H1 (cell line): Measurements from ENCODE around the gene CCDC120. TPM values are rescaled to one million over a fixed set of nuclear protein-coding genes. Genes with fewer than 3 reads are reported as not detected.

Source experiments
- CTCF ChIA-PET: fragments of 300-600 bp; sonication (Branson Sonifier 250); formaldehyde crosslinking; loops from one replicate; lab custom pipeline; 2021; ENCODE audit not compliant: partially characterized antibody; lab: Charles Lee
- POLR2A ChIA-PET: fragments of 300-600 bp; sonication (Branson Sonifier 250); formaldehyde crosslinking; loops from one replicate; lab custom pipeline; 2021; ENCODE audit warnings: inconsistent platforms; ENCODE audit not compliant: partially characterized antibody; lab: Charles Lee
- DNase-seq, 2 experiments: peaks; one replicate each; pipeline versions ENCODE4 v3.0.0 to v3.0.0-alpha.2; 2010 to 2022; ENCODE audit warnings: low spot score in 2 of 2, low read depth in 1 of 2, mixed read lengths in 1 of 2
- FAIRE-seq: peaks from 2 replicates; lab custom pipeline; 2011; peaks lifted over from hg19 to GRCh38; lab: Jason Lieb, UNC
- H2AFZ ChIP-seq: 2 replicates; pipeline ENCODE4 v1.8.1; 2012; ENCODE audit warnings: low read length, inconsistent platforms
- H2AK5ac ChIP-seq: 2 replicates; pipeline ENCODE4 v1.6.1; 2013; ENCODE audit warnings: low read depth, low read length
- H2BK120ac ChIP-seq: replicated peaks from 2 replicates; pipeline ENCODE3; 2013; ENCODE audit warnings: low read depth, low read length, inconsistent platforms
- H2BK12ac ChIP-seq: 2 replicates; pipeline ENCODE4 v1.6.1; 2013; ENCODE audit warnings: low read depth, low read length
- H2BK15ac ChIP-seq: 2 replicates; pipeline ENCODE4 v1.6.1; 2013; ENCODE audit warnings: low read length
- H2BK20ac ChIP-seq: 2 replicates; pipeline ENCODE4 v1.6.1; 2013; ENCODE audit warnings: low read length
- H2BK5ac ChIP-seq: 2 replicates; pipeline ENCODE4 v1.6.1; 2013; ENCODE audit warnings: low read depth, low read length
- H3K14ac ChIP-seq: 2 replicates; pipeline ENCODE4 v1.6.1; 2013; ENCODE audit warnings: inconsistent platforms; ENCODE audit not compliant: insufficient read length
- H3K18ac ChIP-seq: 2 replicates; pipeline ENCODE4 v1.6.1; 2013; ENCODE audit warnings: low read length; ENCODE audit errors: extremely low read depth
- H3K23ac ChIP-seq: 2 replicates; pipeline ENCODE4 v1.6.1; 2013; ENCODE audit warnings: inconsistent platforms; ENCODE audit not compliant: insufficient read length
- H3K23me2 ChIP-seq: 2 replicates; pipeline ENCODE4 v1.6.1; 2013; ENCODE audit warnings: low read depth, low read length
- H3K27ac ChIP-seq: 2 replicates; pipeline ENCODE4 v1.6.1; 2011; ENCODE audit warnings: low read depth, low read length, inconsistent platforms
- H3K27me3 ChIP-seq, 4 experiments: replicated peaks in 1 of 4; 1 replicate in 1 of 4; 2 replicates in 3 of 4; pipeline versions ENCODE4 v1.6.1 to v1.8.1; 2011 to 2013; ENCODE audit warnings: low read length in 3 of 4, mild to moderate bottlenecking in 3 of 4, inconsistent platforms in 2 of 4, mixed read lengths in 2 of 4, moderate library complexity in 1 of 4; ENCODE audit not compliant: control insufficient read depth in 3 of 4, insufficient read depth in 3 of 4; ENCODE audit errors: extremely low read depth in 1 of 4
- H3K36me3 ChIP-seq, 4 experiments: 2 replicates each; pipeline versions ENCODE4 v1.6.1 to v1.8.1; 2011 to 2013; ENCODE audit warnings: mild to moderate bottlenecking in 4 of 4, low read length in 3 of 4, moderate library complexity in 2 of 4, control low read depth in 1 of 4, inconsistent platforms in 1 of 4; ENCODE audit not compliant: insufficient read depth in 4 of 4, control insufficient read depth in 2 of 4
- H3K4ac ChIP-seq: replicated peaks from 2 replicates; pipeline ENCODE3; 2013; ENCODE audit warnings: low read length, low read depth, mixed read lengths, inconsistent platforms; ENCODE audit not compliant: insufficient read length
- H3K4me1 ChIP-seq, 4 experiments: replicated peaks in 1 of 4; 1 replicate in 1 of 4; 2 replicates in 3 of 4; pipeline versions ENCODE4 v1.6.1 to v1.8.1; 2011 to 2013; ENCODE audit warnings: low read length in 3 of 4, inconsistent platforms in 2 of 4, mixed read lengths in 1 of 4; ENCODE audit not compliant: insufficient read depth in 4 of 4, control insufficient read depth in 3 of 4
- H3K4me2 ChIP-seq, 2 experiments: 2 replicates each; pipeline versions ENCODE4 v1.6.1 to v1.8.1; 2011 to 2013; ENCODE audit warnings: low read depth in 2 of 2, low read length in 2 of 2, control low read depth in 1 of 2, inconsistent platforms in 1 of 2, mild to moderate bottlenecking in 1 of 2; ENCODE audit not compliant: insufficient read depth in 1 of 2
- H3K4me3 ChIP-seq, 4 experiments: fragments of 200-600, 300-600 bp in 1 of 4; sonication (generic), shearing (Covaris generic), sonication (Bioruptor Twin) in 1 of 4; 2 replicates each; pipeline versions ENCODE4 v1.5.1 to v1.8.1; 2011 to 2016; ENCODE audit warnings: low read length in 4 of 4, low read depth in 3 of 4, control low read depth in 2 of 4, inconsistent platforms in 2 of 4, mild to moderate bottlenecking in 2 of 4, mixed read lengths in 1 of 4, moderate library complexity in 1 of 4; ENCODE audit not compliant: insufficient read depth in 2 of 4; ENCODE audit errors: extremely low read depth in 1 of 4
- H3K56ac ChIP-seq: replicated peaks from 2 replicates; pipeline ENCODE3; 2013; ENCODE audit warnings: low read depth, mild to moderate bottlenecking, mixed read lengths, low read length, inconsistent platforms; ENCODE audit not compliant: insufficient read length
- H3K79me1 ChIP-seq: 2 replicates; pipeline ENCODE4 v1.6.1; 2013; ENCODE audit warnings: low read depth, low read length, control low read depth
- H3K79me2 ChIP-seq, 2 experiments: 2 replicates each; pipeline versions ENCODE4 v1.6.1 to v1.8.1; 2012 to 2013; ENCODE audit warnings: low read length in 2 of 2, mild to moderate bottlenecking in 2 of 2, inconsistent platforms in 1 of 2; ENCODE audit not compliant: insufficient read depth in 2 of 2, control insufficient read depth in 1 of 2
- H3K9ac ChIP-seq, 4 experiments: replicated peaks in 1 of 4; 1 replicate in 1 of 4; 2 replicates in 3 of 4; pipeline versions ENCODE4 v1.6.1 to v1.8.1; 2011 to 2013; ENCODE audit warnings: low read depth in 3 of 4, low read length in 3 of 4, control low read depth in 2 of 4, mild to moderate bottlenecking in 2 of 4, moderate library complexity in 2 of 4, inconsistent platforms in 1 of 4; ENCODE audit errors: extremely low read depth in 1 of 4
- H3K9me3 ChIP-seq, 2 experiments: 2 replicates each; pipeline versions ENCODE4 v1.6.1 to v1.8.1; 2012 to 2013; ENCODE audit warnings: mild to moderate bottlenecking in 2 of 2, moderate library complexity in 2 of 2, control low read depth in 1 of 2, inconsistent platforms in 1 of 2, low read depth in 1 of 2, low read length in 1 of 2, mixed read lengths in 1 of 2; ENCODE audit not compliant: insufficient read depth in 2 of 2
- H4K20me1 ChIP-seq, 2 experiments: replicated peaks in 1 of 2; 2 replicates each; pipeline versions ENCODE3 to v1.8.1; 2011 to 2013; ENCODE audit warnings: inconsistent platforms in 2 of 2, low read length in 2 of 2, mild to moderate bottlenecking in 1 of 2; ENCODE audit not compliant: insufficient read depth in 2 of 2, control insufficient read depth in 1 of 2
- H4K5ac ChIP-seq: 2 replicates; pipeline ENCODE4 v1.6.1; 2013; ENCODE audit warnings: low read length, low read depth, mixed read lengths, inconsistent platforms; ENCODE audit not compliant: insufficient read length
- H4K8ac ChIP-seq: 2 replicates; pipeline ENCODE4 v1.8.0; 2013; ENCODE audit warnings: mild to moderate bottlenecking, moderate library complexity, low read length, inconsistent platforms; ENCODE audit not compliant: insufficient read depth; ENCODE audit errors: extremely low read depth
- H4K91ac ChIP-seq: replicated peaks from 2 replicates; pipeline ENCODE3; 2013; ENCODE audit warnings: low read length, mixed read lengths, inconsistent platforms; ENCODE audit not compliant: insufficient read length
- CREB1 ChIP-seq: IDR thresholded peaks from 2 replicates; pipeline ENCODE4 v1.6.1; 2012; ENCODE audit warnings: inconsistent platforms
- CTBP2 ChIP-seq: IDR thresholded peaks from 2 replicates; pipeline ENCODE4 v1.7.0; 2011; ENCODE audit warnings: borderline replicate concordance, mild to moderate bottlenecking, moderate library complexity, mixed read lengths, low read length; ENCODE audit not compliant: insufficient read depth, insufficient read length
- SP2 ChIP-seq: IDR thresholded peaks from 2 replicates; pipeline ENCODE4 v1.6.1; 2012; ENCODE audit warnings: mild to moderate bottlenecking, low read length, inconsistent platforms
- SRF ChIP-seq: IDR thresholded peaks from 2 replicates; pipeline ENCODE4 v1.6.1; 2011; ENCODE audit warnings: mild to moderate bottlenecking, low read depth, low read length, moderate library complexity
- TAF1 ChIP-seq: IDR thresholded peaks from 2 replicates; pipeline ENCODE4 v1.6.1; 2011; ENCODE audit warnings: mild to moderate bottlenecking, low read depth, low read length
- WGBS, 2 experiments: shearing (Covaris generic) in 1 of 2; methylation state at CpG; one replicate each; pipeline versions ENCODE4 v1.1.6 to v1.1.7; 2013 to 2015; ENCODE audit warnings: low lambda C conversion rate in 2 of 2, mixed read lengths in 2 of 2, inconsistent platforms in 1 of 2, low coverage in 1 of 2, missing lambda C conversion rate in 1 of 2; ENCODE audit not compliant: insufficient replicate concordance in 2 of 2, insufficient coverage in 1 of 2, insufficient read length in 1 of 2; ENCODE audit errors: extremely low coverage in 1 of 2, missing lambda C conversion rate in 1 of 2; 5-methylcytosine and 5-hydroxymethylcytosine counted together
- polyA plus RNA-seq, 7 experiments: library from polyadenylated mRNA; depleted of rRNA in 3 of 7; stranded (reverse) in 5 of 7; unstranded in 2 of 7; fragments of >200 nt in 5 of 7; fragments of 200-250 nt in 2 of 7; gene quantifications; 1 replicate in 5 of 7; 2 replicates in 1 of 7; 4 replicates in 1 of 7; pipeline versions ENCODE4 v1.2.1 to v1.2.3, GENCODE V29; 2011 to 2013; ENCODE audit warnings: missing spikeins in 2 of 7, mixed read lengths in 2 of 7
- total RNA-seq: library from RNA; stranded (reverse); fragmentation: NEBNext Ultra II Directional; extraction: Animal tissue kit (Norgen Biotek cat#: 25700); gene quantifications from 2 replicates; pipeline ENCODE4 v1.2.1, GENCODE V29; 2021

The CCDC120 gene
- total and polyA plus RNA-seq, 2 of the 8 experiments (the other 6 are each of a cell fraction or from before 2014, with no cell fraction given) = 4.9 to 11.9 TPM

DNA sequence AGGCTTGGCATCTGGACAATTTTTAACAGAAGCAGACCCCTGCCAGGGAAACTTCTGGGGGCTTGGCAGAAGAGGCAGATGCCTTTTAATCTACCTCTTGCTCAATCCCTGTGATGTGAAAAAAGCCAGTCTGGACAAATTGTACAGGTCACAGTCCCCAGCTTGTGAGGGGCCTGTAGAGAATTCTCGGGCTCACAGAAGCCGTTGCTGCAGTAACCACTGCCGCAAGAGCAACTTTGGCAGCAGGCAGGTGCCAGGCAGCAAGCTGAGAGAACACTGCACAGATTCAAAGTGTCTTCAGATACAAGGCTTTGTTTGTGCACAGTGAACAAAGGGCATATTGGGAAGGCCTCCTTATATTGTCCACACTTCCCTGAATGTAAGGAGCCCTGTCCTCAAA, 53.0 kb downstream of the CCDC120 start:
- 88% methylated on average over 3 of the region's 3 CpGs; no CpG with 5 or more reads in 1 of the 2 experiments for WGBS, 2 experiments
- H3K9me3 ChIP-seq = no peaks in the 10 kb centered on the region
- no peaks in the 10 kb centered on the region for H3K27me3 ChIP-seq
- no peaks in the 10 kb centered on the region for H3K4me1 ChIP-seq
- no peak overlapping the region for H2AK5ac ChIP-seq
- no peak overlapping the region for H3K18ac ChIP-seq
- no peak for DNase-seq
- POLR2A ChIA-PET = no interaction called here
- no peaks in the 10 kb centered on the region for H3K79me1 ChIP-seq
- H3K9ac ChIP-seq = no peak overlapping the region
- no peak overlapping the region for H2BK12ac ChIP-seq
- H3K23ac ChIP-seq = no peak overlapping the region
- H2BK5ac ChIP-seq = no peak overlapping the region
- no peaks in the 10 kb centered on the region for H3K23me2 ChIP-seq
- no peak overlapping the region for H3K27ac ChIP-seq
- H4K5ac ChIP-seq = no peak overlapping the region
- no peak overlapping the region for H4K91ac ChIP-seq
- H3K4ac ChIP-seq = no peak overlapping the region
- H2BK120ac ChIP-seq = no peak overlapping the region
- TF ChIP-seq CREB1 = no peak
- TF ChIP-seq CTBP2 = no peak
- TF ChIP-seq SP2 = no peak
- TF ChIP-seq SRF = no peak
- no peak for TF ChIP-seq TAF1
- H4K8ac ChIP-seq = no peak overlapping the region
- H3K36me3 ChIP-seq = peaks cover 3 to 17% (median 9%) of the 10 kb centered on the region in 4 experiments; a peak in 6 of 8 replicates
- H2BK20ac ChIP-seq = no peak overlapping the region
- no peak for FAIRE-seq
- no peak overlapping the region for H3K4me2 ChIP-seq
- H2AFZ ChIP-seq = no peak overlapping the region
- no peak overlapping the region for H3K56ac ChIP-seq
- CTCF ChIA-PET = interaction anchor here (1.9 kb wide), 1 partner anchor 72 kb away, joined by 5 read pairs; no protein-coding TSS in a partner anchor
- H3K14ac ChIP-seq = no peak overlapping the region
- H3K79me2 ChIP-seq = no peaks in the 10 kb centered on the region
- no peak overlapping the region for H3K4me3 ChIP-seq
- H2BK15ac ChIP-seq = no peak overlapping the region
- no peaks in the 10 kb centered on the region for H4K20me1 ChIP-seq
